Measurements from ENCODE around the gene SOBP.

Gene SOBP

GRCh38 chr6:107699254-107699653, 209.3 kb downstream of the SOBP start:
- DNase-seq = no peak

DNA sequence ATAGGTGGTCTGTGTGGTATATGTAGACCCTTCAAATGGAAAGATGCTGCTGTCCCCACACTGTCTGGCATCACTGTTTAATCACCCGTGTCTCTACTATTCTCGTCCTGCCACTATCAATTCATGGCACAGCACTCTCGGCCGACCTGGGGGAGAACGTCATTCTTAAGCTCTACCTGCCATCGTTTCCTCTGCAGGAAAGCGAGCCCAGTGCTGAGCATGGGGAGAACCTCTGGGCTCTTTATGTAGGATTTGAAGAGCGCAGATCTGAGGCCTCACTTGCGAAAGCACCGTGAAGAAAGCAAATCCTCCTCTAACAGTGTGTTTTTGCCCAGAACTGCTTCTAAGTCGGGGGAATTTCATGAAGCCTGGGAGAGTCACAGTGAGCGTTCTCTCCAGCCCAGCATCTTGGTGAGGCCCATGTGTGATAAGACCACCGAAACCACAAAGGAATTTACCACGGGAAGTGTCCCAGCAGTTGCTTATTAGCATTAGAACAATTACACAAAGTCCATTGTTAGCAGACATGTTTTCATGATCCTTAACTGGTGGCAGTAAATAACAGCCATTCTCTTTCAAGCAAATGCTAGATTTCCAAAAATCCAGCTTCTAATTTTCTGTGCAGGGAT, 209.9 kb downstream of the SOBP start:
- no peak for DNase-seq

GRCh38 chr6:107703606-107704005, 213.7 kb downstream of the SOBP start:
- DNase-seq = no peak

DNA sequence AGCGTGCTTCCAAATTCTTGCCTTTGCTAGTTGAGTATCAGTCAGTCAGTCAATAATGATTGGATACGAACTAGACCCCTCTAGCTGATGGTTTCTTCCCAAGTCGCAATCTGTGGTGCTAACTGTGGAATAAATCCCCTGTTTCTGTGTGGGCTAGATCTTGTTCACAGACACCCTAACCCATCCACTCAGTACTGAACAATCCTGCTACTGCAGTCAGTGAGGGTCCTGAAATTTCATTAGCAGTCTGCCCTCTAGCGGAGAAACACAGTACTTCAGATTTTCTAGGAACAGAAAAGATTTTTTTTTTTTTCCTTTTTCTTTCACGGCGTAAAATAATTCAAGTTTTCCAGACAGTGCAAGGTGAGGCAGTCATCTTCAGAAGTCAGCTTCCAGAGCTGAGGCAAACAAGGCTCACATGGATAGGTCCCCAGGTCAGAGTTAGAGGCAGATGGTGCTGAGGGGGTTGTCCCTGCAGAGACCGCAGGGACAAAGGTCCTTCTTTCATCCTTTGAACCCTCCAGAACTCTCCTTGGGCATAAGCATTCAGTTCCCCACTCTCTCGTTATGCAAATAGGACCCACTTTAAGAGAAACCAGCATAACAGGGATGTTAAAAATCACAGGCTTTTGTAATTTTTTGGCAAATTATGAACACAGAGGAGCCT, 214.6 kb downstream of the SOBP start:
- peak; percentile 47 for DNase-seq

DNA sequence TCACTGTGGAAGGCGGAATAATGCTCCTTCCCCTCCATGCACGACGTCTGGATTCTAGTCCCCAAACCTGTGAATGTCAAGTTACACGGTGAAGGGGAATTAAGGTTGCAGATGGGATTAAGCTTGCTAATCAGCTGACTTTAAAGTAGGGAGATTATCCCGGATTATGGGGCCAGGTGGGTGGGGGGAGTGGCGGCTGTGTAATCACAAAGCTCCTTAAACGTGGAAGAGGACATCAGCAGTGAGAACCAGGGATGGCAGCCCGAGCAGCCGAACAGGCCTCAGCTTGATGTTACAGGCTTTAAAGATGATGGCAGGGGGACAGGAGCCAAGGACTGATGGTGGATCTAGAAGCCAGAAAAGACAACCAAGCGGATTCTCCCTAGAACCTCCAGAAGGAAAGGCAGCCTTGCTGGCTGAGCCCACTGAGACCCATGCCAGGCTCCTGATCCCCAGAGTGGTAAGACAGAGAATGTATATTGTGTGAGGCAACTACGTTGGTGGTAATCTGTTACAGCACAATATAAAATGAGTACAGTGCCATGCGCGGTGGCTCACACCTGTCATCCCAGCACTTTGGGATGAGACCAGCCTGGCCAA, 216.7 kb downstream of the SOBP start:
- DNase-seq = no peak

- DNase-seq = no peak
Observed at GRCh38 chr6:107707346-107708275, 217.7 kb downstream of the SOBP start.

GRCh38 chr6:107708435-107708834, 218.5 kb downstream of the SOBP start:
- no peak for DNase-seq

- no peak for DNase-seq
Observed at GRCh38 chr6:107709341-107709740, 219.4 kb downstream of the SOBP start.
